CD1c-positive myeloid dendritic cell (primary cell): ENCODE data around the gene BCAR1.

Experiments used
- DNase-seq: peaks from one replicate; pipeline ENCODE4 v3.0.0-alpha.2; 2016; ENCODE audit errors: extremely low spot score

Gene BCAR1

DNA sequence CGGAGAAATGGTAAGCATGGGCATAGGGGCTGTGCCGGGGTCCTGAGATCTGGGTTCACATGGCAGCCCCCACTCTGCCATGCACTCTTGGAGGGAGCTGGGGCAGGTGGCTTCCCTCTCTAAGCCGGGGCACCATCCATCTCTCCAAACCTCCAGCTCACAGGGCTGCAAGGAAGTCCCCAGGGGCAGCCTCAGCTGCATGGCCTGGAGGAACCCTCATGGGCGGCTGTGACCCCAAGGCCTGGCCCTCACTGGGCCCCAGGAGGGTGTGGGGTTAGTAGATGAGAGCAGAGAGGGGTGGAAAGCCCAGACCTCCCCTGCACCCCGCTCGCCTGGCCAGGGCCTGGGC, 47.0 kb downstream of the BCAR1 start:
- no peak for DNase-seq

GRCh38 chr16:75203667-75204409, 47.6 kb downstream of the BCAR1 start:
- no peak for DNase-seq

DNA sequence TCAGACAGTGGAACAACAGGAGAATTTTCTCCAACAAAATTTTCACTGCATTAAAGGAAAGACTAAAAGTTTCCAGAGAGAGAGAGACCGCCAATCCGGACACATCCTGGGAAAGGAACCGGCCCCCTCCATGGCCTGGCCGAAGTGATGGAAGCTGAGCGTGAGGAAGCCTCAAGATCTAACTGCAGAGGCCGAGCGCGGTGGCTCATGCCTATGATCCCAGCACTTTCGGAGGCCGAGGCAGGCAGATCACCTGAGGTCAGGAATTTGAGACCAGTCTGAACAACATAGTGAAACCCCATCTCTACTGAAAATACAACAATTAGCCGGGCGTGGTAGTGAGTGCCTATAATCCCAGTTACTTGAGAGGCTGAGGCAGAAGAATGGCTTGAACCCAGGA, 48.3 kb downstream of the BCAR1 start:
- no peak for DNase-seq

GRCh38 chr16:75202069-75202590, 49.3 kb downstream of the BCAR1 start:
- no peak for DNase-seq

- DNase-seq = no peak
Observed at GRCh38 chr16:75198135-75198600, 53.3 kb downstream of the BCAR1 start.

DNA sequence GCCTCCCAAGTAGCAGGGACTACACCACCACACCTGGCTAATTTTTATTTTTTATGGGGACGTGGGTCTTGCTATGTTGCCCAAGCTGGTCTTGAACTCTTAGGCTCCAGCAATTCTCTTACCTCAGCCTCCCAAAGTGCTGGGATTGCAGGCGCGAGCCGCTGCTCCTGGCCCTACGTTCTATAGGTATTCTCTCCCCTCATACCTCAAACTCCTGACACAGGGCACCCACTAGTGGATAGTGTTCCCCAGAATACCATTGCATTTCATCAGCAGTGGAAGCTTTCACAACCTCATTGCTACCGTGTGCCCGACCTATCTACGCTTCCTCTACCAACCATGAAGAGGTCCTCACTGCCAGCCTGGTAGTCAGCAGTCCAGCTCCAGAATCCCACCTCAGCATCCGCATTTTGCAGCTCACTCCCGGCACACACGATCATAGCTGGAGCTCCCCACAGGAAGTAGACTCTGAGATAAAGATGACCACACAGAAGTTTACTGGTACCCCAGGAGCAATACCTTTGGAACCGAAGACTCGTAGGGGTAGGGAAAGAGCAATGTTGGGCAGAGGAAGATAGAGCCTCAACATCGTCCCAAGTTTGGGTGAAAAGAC, 53.8 kb downstream of the BCAR1 start:
- no peak for DNase-seq

GRCh38 chr16:75196836-75197235, 54.6 kb downstream of the BCAR1 start:
- DNase-seq = no peak

- no peak for DNase-seq
Observed at GRCh38 chr16:75195811-75196790, 55.3 kb downstream of the BCAR1 start.

GRCh38 chr16:75193730-75194444, 57.5 kb downstream of the BCAR1 start:
- DNase-seq = no peak

- DNase-seq = no peak
Observed at GRCh38 chr16:75193265-75193650, 58.2 kb downstream of the BCAR1 start.

DNA sequence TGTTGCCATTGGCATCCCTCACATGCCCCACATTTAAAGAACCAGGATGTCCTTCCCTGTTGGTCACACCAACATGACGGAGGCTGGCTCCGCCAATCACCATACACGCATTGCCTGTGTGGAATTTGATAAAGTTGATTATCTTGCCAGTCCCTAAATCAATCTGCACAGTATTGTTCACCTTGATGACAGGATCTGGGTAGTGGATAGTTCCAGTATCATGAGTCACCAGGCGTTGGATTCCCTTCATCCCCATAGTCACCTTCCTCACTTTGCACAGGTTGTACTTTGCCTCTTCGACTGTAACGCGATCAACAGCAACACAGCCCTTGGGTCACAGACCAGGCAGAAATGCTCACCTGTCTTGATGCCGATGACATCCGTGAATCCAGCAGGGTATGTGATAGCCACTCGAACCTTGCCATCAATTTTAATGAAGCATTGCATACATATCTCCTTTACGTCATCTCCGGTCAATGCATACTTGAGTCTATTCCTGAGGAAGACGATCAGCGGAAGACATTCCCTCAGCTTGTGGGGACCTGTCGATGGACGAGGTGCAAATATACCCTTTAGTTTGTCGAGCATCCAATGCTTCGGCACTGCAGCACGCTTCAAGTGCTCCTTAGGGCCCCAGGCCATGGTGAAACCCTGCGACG, 58.7 kb downstream of the BCAR1 start:
- no peak for DNase-seq

- no peak for DNase-seq
Observed at GRCh38 chr16:75189638-75190245, 61.7 kb downstream of the BCAR1 start.

DNA sequence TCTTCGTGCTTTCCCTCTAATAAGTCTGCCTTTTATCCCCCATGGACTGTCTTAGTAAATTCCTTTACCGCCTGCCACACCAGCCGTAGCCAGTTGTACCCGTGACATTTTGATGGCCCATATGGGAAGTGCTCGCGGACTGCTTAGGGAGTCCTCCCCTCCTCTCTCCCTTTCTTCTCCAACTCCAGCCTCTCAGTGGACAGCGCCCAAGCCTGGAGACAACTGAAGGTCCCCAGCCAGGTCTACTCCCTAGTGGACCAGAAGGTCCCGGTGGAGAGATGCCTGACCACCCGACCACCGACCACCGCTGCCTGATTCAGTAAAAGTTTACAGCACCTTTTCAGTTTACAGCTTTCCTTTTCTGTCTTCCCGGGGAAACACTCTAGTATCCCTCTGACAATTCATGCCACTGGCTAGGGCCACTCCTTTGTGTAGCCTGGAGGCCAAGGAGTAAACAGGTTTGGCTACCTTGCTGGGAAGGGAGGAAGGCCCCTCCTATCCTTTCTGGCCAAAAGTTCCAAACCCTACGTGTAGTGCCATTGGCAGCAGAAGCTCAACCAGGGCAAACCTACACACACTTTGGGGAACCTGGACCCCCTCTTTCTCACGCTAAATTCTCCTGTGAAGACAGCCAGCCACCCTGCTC, 62.5 kb downstream of the BCAR1 start:
- no peak for DNase-seq

DNA sequence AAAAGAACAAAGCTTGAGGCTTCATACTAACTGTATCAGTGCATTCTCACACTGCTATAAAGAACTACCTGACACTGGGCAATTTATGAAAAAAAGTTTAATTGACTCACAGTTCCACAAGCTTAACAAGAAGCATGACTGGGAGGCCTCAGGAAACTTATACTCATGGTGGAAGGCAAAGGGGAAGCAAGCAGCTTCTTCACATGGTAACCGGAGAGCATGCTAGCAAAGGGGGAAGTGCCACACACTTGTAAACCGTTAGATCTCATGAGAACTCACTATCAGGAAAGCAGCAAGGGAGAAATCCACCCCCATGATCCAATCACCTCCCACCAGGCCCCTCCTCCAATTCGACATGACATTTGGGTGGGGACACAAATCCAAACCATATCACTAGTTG, 69.8 kb downstream of the BCAR1 start:
- peak; percentile 26 for DNase-seq

DNA sequence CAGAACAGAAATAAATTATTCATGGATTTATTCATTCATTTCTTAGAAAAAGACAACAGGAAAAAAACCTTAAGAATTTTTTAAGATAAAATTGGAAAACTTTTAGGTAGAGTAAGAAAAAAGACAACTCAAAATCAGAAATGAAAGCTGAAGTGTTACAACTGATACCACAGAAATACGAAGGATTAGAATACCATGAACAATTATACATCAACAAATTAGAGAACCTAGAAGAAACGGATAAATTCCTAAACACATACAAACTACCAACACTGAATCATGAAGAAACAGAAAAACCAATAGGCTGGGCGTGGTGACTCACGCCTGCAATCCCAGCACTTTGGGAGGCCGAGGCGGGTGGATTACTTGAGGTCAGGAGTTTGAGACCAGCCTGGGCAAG, 72.2 kb downstream of the BCAR1 start:
- no peak for DNase-seq
